ENCODE measurements around the gene SGCD. TPM values are rescaled to one million over a fixed set of nuclear protein-coding genes. Genes with fewer than 3 reads are reported as not detected.
"Not testable (repeated sequence)": the region's sequence is repeated elsewhere in the genome, so short reads cannot be mapped to it uniquely, and the experiment has no call there.

The SGCD gene
- polyA plus RNA-seq, 3 donors: 5.1 to 5.7 (median 5.6) TPM

GRCh38 chr5:156552855-156553358 lies 225.9 kb downstream of the SGCD start:
- DNase-seq (ENCODE audit: low read depth in 3 of 3, low spot score in 2 of 3): no peak

DNA sequence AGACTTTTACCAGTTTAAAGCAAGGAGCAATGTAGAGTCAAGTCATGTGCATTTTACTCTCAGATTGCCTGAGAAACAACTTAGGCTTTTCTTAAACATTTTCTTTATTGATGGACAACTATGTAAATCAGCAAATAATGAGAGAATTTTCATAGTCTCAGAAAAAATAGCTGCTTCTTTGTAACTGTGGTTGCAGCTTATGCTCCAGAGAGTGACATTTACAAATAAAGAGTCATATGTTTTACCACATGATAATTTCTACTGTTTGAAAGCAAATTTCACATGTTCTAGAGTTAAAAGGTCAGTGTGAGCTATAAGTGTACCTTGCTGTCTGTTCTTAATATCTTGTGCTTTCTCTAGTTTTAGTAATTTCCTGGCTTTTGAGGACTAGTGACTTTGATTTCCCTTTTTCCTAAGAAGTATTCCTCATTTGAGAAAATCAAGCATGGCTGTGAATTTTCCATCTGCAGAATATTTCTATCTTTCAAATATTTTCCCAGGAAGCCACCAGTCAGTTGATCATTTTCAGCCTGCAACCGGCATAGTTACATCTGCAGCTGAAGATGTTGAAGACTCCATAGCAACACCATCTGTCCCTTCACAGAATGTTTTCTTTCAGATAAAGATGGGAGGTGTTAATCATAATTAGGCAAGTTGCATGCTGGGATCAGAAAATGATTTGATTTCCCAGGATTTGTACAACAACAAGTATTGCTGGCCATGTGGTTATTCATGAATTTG lies 229.9 kb downstream of the SGCD start:
- DNase-seq (ENCODE audit: low read depth in 3 of 3, low spot score in 2 of 3): no peak

- no peak for DNase-seq (ENCODE audit: low read depth in 3 of 3, low spot score in 2 of 3)
Observed at GRCh38 chr5:156560002-156560401, 233.0 kb downstream of the SGCD start.

DNA sequence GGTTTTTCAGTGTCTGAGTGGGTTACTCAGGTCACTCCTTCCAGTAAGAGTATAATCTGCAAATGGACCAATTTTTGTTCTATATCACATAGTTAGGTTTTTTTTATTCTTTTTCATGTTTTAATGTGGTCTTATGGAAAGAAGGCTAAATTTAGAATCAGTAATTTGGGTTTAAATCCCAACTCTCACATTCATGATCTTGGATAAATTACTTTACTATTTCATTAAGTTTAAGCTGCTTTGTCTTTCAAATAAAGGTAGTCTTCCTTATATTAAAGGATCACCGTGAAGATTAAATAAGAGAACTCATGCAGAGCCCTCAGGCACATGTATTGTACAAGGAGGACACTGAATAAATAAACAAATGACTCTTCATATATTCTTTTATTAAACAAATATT lies 234.7 kb downstream of the SGCD start:
- no peak for DNase-seq (ENCODE audit: low read depth in 3 of 3, low spot score in 2 of 3)

DNA sequence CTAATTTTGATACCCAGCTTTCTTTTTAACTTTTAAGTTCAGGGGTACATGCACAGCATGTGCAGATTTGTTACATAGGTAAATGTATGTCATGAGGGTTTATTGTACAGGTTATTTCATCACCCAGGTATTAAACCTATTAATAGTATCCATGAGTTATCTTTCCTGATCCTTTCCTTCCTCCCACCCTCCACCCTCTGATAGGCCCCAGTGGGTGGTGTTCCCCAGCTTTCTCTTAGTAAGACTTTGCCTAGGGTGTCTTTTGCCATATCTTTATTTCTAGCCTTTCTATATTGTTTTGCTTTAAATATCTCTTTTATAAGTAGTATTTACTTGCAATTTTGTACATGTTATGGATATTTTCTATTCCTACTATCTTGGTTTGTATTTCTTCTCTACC lies 243.7 kb downstream of the SGCD start:
- no peak for DNase-seq (ENCODE audit: low read depth in 3 of 3, low spot score in 2 of 3)

- no peak for DNase-seq (ENCODE audit: low read depth in 3 of 3, low spot score in 2 of 3)
Observed at GRCh38 chr5:156581725-156582124, 254.8 kb downstream of the SGCD start.

DNA sequence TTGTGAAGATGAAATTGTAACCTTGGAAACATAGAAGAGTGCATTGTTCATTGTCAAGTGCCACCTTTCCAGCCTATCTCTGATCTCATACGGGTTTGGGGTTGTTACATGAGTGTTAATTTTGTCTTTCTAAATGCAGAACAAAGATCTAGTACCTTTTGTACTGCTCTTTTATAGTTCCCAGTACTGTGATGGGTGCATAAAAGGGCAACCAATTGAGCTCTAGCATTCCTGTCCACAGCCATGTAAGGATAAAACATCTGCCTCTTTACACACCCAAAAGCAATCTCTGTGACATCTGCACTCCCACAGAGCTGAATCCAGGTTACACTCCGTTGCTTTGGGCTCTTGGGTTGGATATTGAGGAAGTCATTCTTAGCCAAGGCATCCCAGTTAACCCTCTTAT lies 255.2 kb downstream of the SGCD start:
- DNase-seq (ENCODE audit: low read depth in 3 of 3, low spot score in 2 of 3): no peak

GRCh38 chr5:156584871-156585270 lies 257.9 kb downstream of the SGCD start:
- no peak for DNase-seq (ENCODE audit: low read depth in 3 of 3, low spot score in 2 of 3)

GRCh38 chr5:156585999-156586398 lies 259.0 kb downstream of the SGCD start:
- DNase-seq (ENCODE audit: low read depth in 3 of 3, low spot score in 2 of 3): no peak

GRCh38 chr5:156587012-156587411 lies 260.0 kb downstream of the SGCD start:
- DNase-seq (ENCODE audit: low read depth in 3 of 3, low spot score in 2 of 3): no peak

- no peak for DNase-seq (ENCODE audit: low read depth in 3 of 3, low spot score in 2 of 3)
Observed at GRCh38 chr5:156588306-156588705, 261.3 kb downstream of the SGCD start.

DNA sequence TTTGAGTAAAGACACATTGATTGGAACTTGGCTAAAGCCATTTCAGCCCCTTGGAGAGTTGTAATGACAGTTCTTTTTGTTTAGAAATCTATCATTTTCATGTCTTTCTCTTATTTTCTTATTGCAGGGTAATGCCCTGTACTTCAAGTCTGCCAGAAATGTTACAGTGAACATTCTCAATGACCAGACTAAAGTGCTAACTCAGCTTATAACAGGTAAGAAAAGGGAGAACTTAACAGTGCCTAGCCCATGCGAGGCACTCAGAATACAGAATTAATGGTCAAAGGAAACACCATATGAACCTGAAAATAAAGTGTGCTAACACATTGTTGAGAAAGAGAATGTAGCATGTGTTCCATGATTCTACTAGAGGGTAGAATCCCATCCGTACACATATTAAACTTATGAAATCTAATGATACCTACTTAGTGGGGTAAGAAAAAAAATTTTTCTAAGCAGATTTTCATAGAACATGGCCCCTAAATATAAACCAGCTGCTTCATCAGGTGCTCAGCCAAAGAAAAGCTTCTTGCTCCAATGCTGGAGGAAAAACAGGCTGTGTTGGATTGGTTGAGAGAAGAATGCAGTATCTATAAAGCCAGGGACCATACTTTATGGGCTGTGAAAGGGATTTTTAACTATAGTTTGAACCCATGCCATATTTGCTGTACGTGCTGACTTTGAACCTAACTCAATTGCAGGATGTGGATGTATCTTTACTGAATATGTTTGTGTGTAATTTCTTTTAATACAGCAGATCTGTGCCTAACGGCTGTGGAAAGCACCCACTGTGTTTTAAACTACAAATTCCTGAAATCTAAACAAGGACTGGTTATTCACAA lies 262.4 kb downstream of the SGCD start:
- no peak for DNase-seq (ENCODE audit: low read depth in 3 of 3, low spot score in 2 of 3)

DNA sequence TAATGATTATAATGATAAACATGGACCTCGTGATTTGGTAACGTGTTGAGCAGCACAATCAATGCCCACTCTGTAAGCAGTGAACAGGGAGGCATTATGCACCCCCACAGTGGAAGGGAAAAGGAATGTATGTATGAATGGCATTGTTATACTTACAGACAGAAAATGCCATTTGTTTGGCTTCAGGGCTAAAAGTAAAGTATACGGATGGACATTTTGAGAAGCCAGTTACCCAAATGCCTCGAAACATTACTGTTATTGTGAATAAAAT lies 262.9 kb downstream of the SGCD start:
- no peak for DNase-seq (ENCODE audit: low read depth in 3 of 3, low spot score in 2 of 3)

- DNase-seq (ENCODE audit: low read depth in 3 of 3, low spot score in 2 of 3): no peak
Observed at GRCh38 chr5:156590978-156591377, 264.0 kb downstream of the SGCD start.

- no peak for DNase-seq (ENCODE audit: low read depth in 3 of 3, low spot score in 2 of 3)
Observed at GRCh38 chr5:156591631-156592030, 264.7 kb downstream of the SGCD start.

DNA sequence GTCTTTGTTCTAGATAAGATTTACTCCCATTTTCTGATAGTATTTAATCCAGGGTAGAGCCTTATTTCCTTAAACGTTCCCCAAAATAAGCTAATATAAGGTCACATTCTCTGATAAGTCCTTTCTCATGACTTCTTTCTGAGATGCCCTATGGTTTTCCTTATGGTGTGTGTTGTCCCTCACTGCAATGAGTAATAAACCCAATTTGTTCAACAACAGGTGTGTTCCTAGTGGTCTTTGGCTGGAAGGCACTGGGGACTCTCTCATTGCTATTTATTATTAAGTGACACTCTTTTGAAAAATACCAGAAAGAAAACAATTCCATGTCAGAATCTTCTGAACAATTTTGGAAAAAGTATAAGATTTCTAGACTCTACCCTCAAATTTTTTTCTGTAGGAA lies 266.6 kb downstream of the SGCD start:
- no peak for DNase-seq (ENCODE audit: low read depth in 3 of 3, low spot score in 2 of 3)

GRCh38 chr5:156594406-156594805 lies 267.4 kb downstream of the SGCD start:
- DNase-seq (ENCODE audit: low read depth in 3 of 3, low spot score in 2 of 3): no peak

GRCh38 chr5:156595132-156595787 lies 268.3 kb downstream of the SGCD start:
- no peak for DNase-seq (ENCODE audit: low read depth in 3 of 3, low spot score in 2 of 3)

DNA sequence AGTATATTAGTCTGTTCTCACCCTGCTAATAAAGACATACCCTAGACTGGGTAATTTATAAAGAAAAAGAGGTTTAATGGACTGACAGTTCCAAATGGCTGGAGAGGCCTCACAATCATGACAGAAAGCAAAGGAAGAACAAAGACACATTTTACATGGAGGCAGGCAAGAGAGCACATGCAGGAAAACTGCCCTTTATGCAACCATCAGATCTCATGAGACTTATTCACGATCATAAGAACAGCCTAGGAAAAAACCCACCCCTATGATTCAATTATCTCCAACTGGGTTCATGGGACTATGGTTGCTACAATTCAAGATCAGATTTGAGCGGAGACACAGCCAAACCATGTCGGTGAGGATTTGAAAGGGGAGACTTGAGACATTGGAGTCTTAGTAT lies 270.3 kb downstream of the SGCD start:
- DNase-seq (ENCODE audit: low read depth in 3 of 3, low spot score in 2 of 3): no peak

DNA sequence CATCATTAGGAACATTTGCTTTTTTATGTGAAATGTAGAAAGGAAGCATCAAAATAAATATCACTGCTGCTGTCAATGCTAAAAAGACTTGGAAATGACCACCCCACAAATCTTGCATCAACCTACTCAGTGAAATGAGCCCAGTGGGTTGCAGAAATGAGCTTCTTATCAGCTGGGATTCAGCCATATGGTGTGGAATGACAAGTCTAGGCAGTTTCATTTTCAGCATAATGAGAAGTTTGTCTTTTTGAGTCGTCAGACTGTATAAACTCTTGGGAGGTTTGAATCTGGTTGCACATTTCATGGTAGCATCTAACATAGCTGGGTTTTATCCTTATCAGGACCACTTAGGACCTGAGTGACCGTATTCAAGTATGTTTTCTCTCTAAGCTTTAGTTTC lies 272.0 kb downstream of the SGCD start:
- no peak for DNase-seq (ENCODE audit: low read depth in 3 of 3, low spot score in 2 of 3)

GRCh38 chr5:156610582-156610981 lies 283.6 kb downstream of the SGCD start:
- DNase-seq (ENCODE audit: low read depth in 3 of 3, low spot score in 2 of 3): not testable (repeated sequence)

- DNase-seq (ENCODE audit: low read depth in 3 of 3, low spot score in 2 of 3): no peak
Observed at GRCh38 chr5:156615901-156616300, 288.9 kb downstream of the SGCD start.
